HFF-Myc (cell line): Measurements from ENCODE around the gene HK2.
"Not testable (repeated sequence)": the region's sequence is repeated elsewhere in the genome, so short reads cannot be mapped to it uniquely, and the experiment has no call there.

Source experiments
- DNase-seq: peaks from one replicate; pipeline ENCODE4 v3.0.0-alpha.2; 2011; ENCODE audit warnings: low read depth; ENCODE audit errors: extremely low read depth
- H3K4me3 ChIP-seq: replicated peaks from 2 replicates; pipeline ENCODE4 v1.5.1; 2011; ENCODE audit warnings: low read depth, mild to moderate bottlenecking, control low read depth, low read length
- TF ChIP-seq, protein P1 (sequence below): IDR thresholded peaks from 2 replicates; pipeline ENCODE4 v1.5.1; 2012; ENCODE audit warnings: mild to moderate bottlenecking, low read depth, low read length, control low read depth; ENCODE audit errors: missing control alignments

The HK2 gene

DNA sequence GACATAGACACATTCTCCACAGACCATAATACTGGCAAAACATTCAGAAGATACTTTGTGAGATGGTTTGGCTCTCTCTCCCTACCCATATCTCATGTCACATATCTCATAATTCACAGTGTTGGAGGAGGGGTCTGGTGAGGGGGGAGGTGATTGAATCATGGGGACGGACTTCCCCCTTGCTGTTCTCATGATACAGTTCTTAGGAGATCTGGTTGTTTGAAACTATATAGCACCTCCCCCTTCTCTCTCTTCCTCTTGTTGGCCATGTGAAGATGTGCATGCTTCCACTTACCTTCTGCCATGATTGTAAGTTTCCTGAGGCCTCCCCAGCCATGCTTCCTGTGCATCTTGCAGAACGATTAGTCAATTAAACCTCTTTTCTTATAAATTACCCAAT, 61.1 kb downstream of the HK2 start:
- DNase-seq = no peak
- TF ChIP-seq, protein P1, sequence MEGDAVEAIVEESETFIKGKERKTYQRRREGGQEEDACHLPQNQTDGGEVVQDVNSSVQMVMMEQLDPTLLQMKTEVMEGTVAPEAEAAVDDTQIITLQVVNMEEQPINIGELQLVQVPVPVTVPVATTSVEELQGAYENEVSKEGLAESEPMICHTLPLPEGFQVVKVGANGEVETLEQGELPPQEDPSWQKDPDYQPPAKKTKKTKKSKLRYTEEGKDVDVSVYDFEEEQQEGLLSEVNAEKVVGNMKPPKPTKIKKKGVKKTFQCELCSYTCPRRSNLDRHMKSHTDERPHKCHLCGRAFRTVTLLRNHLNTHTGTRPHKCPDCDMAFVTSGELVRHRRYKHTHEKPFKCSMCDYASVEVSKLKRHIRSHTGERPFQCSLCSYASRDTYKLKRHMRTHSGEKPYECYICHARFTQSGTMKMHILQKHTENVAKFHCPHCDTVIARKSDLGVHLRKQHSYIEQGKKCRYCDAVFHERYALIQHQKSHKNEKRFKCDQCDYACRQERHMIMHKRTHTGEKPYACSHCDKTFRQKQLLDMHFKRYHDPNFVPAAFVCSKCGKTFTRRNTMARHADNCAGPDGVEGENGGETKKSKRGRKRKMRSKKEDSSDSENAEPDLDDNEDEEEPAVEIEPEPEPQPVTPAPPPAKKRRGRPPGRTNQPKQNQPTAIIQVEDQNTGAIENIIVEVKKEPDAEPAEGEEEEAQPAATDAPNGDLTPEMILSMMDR = no peak
- H3K4me3 ChIP-seq = no peak overlapping the region

DNA sequence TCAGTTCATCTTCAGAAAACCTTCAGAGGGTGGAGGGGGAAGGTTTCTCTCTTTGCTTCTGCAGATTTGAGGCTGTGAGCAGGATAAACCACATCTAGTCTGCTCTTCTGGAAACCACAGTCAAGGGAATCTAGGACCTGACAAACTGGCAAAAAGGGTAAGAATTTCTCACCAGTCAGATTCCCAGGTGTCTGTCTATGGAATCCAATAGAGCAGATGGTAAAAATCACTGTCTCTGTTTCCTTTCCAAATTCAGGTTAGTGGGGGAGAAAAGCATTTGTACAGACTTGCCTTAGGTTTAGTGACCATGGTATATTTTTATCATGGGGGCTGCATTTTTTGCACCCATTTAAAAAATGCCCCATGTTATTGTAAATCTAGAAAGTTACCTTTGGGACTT, 62.3 kb downstream of the HK2 start:
- TF ChIP-seq, protein P1 = no peak
- DNase-seq = no peak
- H3K4me3 ChIP-seq = no peak overlapping the region

DNA sequence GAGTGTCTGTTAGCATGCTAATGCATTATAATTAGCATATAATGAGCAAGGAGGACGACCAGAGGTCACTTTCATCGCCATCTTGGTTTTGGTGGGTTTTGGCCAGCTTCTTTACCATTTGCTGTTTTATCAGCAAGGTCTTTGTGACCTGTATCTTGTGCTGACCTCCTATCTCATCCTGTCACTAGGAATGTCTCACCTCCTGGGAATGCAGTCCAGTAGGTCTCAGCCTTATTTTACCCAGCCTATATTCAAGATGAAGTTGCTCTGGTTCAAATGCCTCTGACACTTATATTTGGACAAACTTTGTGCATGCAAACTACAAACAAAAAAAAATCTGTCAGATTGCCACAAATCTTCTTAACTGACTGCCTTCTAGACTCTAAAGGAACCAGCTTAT, 66.3 kb downstream of the HK2 start:
- not testable (repeated sequence) for H3K4me3 ChIP-seq

DNA sequence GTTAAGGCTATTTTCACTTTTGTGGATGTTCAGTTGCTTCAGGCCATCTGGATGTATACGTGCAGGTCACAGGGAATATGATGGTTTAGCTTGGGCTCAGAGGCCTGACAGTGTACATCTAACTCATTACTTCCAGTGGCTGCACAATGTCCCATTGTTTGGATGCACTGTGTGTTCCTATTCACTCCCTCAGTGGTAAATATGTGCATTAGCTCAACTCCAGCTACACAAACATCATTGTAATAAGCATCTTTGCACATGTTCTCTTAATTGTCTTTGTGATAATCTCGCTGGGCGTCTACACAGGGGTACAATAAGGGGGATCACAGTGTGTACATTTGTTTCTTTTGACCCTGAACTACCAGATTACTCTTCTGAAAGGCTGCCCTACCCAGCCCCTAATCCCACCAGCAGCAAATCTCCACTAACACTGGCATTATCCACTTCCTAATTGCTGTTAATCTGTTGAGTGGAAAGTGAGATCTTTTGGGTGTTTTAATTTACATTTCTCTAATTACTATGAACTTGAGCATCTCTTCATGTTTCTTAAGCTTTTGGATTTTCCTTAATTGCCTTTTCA, 68.4 kb downstream of the HK2 start:
- TF ChIP-seq, protein P1 = no peak
- no peak for DNase-seq
- H3K4me3 ChIP-seq = no peak overlapping the region

More for the DNA sequence above, 66.3 kb downstream of the HK2 start:
- not testable (repeated sequence) for DNase-seq

DNA sequence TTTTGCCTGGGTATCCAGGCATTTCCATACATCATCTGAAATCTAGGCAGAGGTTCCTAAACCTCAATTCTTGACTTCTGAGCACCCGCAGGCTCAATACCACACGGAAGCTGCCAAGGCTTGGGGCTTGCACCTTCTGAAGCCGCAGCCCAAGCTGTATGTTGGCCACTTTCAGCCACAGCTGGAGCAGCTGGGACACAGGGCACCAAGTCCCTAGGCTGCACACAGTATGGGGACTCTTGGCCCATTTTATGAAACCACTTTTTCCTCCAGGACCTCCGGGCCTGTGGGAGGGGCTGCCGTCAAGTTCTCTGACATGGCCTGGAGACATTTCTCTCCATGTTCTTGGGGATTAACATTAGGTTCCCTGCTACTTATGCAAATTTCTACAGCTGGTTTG, 72.5 kb downstream of the HK2 start:
- TF ChIP-seq, protein P1 = no peak
- no peak for DNase-seq
- no peak overlapping the region for H3K4me3 ChIP-seq

DNA sequence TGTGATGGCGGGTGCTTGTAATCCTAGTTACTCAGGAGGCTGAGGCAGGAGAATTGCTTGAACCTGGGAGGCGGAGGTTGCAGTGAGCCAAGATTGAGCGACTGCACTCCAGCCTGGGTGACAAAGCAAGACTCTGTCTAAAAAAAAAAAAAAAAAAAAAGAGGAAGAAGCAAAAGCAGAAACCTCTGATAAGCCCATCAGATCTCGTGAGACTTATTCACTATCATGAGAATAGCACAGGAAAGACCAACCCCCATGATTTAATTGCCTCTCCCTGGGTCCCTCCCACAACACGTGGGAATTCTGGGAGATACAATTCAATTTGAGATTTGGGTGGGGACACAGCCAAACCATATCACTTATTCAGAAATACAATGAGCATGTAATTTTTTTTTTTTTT, 73.6 kb downstream of the HK2 start:
- not testable (repeated sequence) for DNase-seq, H3K4me3 ChIP-seq

DNA sequence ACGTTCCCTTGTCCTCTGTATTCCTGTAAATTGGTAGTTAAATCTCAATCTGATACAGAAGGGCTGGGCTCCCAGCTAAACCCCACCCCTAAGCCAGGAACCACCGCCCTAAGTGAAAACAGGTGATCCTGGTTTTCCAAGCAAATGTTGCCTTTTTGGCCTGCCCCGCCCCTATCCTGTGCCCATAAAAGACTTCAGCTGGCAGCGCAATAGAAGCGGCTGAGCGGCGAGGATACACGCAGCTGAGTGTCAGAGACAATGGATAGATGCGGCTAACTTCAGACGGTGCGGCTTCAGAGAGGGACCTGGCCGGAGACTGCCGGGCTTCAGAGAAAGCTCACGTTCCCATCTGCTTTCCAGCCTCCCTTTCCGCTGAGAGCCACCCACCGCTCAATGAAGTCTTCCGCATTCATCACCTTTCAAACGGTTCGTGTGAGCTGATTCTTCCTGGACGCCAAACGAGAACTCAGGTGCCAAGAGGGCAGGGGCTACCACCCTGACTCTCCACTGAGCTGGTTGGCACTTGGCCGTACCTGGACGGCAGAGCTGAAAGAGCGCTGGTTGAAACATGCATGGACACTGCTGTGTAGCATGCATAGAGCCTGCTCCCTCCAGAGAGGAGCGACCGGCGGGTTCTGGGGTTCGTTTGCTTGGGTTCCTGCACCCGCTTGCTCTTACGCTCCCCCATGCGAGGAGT, 75.0 kb downstream of the HK2 start:
- no peak for DNase-seq
- TF ChIP-seq, protein P1 = no peak
- H3K4me3 ChIP-seq = peak overlapping the region; percentile 20

DNA sequence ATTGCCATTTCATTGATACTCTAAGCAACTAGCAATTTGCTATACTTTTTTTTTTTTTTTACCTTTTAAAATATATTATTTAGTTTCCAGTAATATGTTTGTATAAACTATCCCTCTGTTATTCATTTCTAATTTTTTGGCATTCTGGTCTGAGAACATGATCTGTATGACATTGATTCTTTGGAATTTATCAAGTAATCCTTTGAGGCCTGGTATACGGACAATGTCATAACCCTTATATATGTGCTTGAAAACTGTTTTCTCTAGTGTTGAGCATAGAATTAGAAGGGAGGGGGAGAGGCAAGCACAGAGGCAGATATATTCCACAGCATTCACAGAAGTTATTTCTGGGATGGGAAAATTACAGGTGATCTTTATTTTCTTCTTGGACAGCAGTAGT, 76.3 kb downstream of the HK2 start:
- TF ChIP-seq, protein P1 = no peak
- no peak overlapping the region for H3K4me3 ChIP-seq
- DNase-seq = no peak
